B cell (primary cell): ENCODE measurements around the gene TCF7L2.

Experiments used
- EZH2 ChIP-seq: IDR thresholded peaks from 2 replicates; pipeline ENCODE4 v1.6.1; 2012; ENCODE audit warnings: borderline replicate concordance, low read depth, mild to moderate bottlenecking, moderate library complexity, low read length; ENCODE audit not compliant: insufficient read depth, poor library complexity, severe bottlenecking
- TF ChIP-seq, protein P1 (sequence below): fragments of 200-600 bp; IDR thresholded peaks from one replicate; pipeline ENCODE4 v1.8.0; 2022; ENCODE audit warnings: antibody characterized with exemption, mild to moderate bottlenecking

DNA sequence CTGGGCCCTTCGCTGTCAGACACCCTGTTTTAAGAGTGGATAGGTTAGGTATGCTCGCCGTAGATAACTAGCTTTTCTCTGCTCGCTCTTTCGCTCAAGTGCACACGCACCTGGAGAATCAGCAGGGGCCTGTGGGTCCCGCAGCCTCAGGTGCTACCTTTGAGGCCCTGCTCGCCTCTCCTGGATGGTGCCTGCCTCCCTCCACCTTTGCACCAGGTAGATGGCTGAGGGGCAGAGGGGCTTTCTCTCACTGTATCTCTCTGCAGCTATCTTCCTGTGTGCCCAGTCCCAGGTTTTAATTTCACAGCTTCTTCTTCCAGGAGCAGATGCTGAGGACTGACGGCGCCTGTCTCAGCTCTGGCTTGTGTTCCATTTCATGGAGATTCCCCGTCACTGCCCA lies 227.9 kb downstream of the TCF7L2 start:
- TF ChIP-seq EZH2, result no peak
- TF ChIP-seq, protein P1, sequence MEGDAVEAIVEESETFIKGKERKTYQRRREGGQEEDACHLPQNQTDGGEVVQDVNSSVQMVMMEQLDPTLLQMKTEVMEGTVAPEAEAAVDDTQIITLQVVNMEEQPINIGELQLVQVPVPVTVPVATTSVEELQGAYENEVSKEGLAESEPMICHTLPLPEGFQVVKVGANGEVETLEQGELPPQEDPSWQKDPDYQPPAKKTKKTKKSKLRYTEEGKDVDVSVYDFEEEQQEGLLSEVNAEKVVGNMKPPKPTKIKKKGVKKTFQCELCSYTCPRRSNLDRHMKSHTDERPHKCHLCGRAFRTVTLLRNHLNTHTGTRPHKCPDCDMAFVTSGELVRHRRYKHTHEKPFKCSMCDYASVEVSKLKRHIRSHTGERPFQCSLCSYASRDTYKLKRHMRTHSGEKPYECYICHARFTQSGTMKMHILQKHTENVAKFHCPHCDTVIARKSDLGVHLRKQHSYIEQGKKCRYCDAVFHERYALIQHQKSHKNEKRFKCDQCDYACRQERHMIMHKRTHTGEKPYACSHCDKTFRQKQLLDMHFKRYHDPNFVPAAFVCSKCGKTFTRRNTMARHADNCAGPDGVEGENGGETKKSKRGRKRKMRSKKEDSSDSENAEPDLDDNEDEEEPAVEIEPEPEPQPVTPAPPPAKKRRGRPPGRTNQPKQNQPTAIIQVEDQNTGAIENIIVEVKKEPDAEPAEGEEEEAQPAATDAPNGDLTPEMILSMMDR, result no peak
